HG02938 (cell line): ENCODE measurements around the gene SCO1.
"Not testable (repeated sequence)": the region's sequence is repeated elsewhere in the genome, so short reads cannot be mapped to it uniquely, and the experiment has no call there.

Source experiments
- ATAC-seq: cut with Tn5 transposase; IDR thresholded peaks from one replicate; pipeline ENCODE4 v1.9.1; 2021; ENCODE audit warnings: mild to moderate bottlenecking, moderate library complexity; ENCODE audit not compliant: unreplicated experiment

Gene SCO1

GRCh38 chr17:10726196-10726595 is 28.9 kb upstream of the SCO1 start:
- no peak for ATAC-seq

DNA sequence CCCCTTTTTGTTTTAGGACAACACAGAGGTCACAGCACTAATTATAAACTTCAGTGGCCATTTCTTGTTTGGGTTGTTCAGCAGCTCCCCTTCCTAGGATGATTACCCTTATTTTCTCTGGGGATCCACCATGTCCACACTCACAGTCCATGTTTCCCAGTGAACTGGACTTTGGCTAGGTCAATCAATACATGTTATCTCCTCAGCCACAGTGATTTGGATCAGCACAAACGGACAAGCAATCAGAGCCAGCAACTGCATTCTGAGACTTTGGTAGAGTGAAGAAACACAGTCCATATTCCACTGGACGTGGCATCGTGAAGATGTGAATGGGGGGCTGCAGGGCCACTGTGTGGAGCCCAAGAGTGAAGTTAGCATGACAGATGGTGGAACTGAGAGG is 27.9 kb upstream of the SCO1 start:
- no peak for ATAC-seq

- ATAC-seq, result no peak
Measured at GRCh38 chr17:10724546-10725195, 27.3 kb upstream of the SCO1 start.

DNA sequence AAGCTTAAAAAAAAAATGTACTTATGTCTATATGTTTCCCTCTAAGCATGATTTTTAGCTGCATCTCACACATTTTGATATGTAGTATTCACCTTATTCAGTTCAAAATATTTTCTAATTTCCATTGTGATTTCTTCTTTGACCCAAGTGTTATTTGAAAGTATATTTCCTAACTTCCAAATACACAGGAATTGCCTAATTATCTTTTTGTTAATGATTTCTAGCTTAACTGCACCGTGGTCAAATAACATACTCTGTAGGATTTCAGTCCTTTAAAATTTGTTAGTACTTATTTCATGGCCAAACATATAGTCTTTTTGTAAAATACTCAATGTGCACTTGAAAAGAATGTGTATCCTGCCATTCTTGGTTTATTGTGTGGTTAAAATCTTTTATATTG is 21.2 kb upstream of the SCO1 start:
- no peak for ATAC-seq

- no peak for ATAC-seq
Measured at GRCh38 chr17:10716218-10716617, 18.9 kb upstream of the SCO1 start.

DNA sequence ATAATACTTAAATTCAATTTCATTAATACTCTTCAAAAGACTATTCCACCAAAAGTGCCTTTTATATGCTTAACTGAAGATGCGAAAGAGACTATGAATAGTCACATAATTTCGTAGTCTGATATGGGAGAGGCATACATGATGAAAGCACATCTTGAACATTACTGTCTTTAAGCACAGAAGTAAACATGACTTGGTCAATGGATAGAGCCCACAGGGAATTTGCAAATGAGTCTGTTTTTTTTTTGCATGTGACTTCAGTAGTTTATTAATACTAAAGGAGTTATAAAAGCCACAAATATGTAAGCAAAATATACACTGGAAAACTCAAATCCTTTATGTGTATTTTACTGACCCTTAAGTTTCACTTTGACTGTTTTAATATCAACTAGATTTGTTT is 16.0 kb upstream of the SCO1 start:
- ATAC-seq, result no peak

DNA sequence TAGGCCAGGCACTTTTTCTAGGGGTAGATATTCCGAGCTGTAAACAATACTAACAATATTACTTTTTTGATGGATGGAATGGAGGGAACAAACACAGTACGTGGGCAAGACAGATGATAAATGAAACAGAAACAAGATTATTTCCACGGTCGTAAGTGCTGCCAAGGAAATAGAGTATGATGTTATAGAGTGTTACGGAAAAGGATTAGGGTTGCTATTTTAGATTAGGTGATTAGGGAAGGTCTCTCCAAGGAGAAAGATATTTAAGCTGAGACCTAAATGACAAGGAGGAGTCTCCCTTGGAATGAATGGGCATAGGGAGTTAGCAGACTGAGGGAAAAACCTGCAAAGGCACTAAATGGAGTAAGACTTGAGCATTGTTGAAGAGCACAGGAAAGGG is 8.4 kb upstream of the SCO1 start:
- ATAC-seq, result no peak

- ATAC-seq, result no peak
Measured at GRCh38 chr17:10702574-10702973, 5.2 kb upstream of the SCO1 start.

- ATAC-seq, result no peak
Measured at GRCh38 chr17:10699856-10700255, 2.5 kb upstream of the SCO1 start.

GRCh38 chr17:10698096-10698818 is 924 bp upstream of the SCO1 start:
- no peak for ATAC-seq

GRCh38 chr17:10695875-10696407 is 1.4 kb downstream of the SCO1 start:
- not testable (repeated sequence) for ATAC-seq

DNA sequence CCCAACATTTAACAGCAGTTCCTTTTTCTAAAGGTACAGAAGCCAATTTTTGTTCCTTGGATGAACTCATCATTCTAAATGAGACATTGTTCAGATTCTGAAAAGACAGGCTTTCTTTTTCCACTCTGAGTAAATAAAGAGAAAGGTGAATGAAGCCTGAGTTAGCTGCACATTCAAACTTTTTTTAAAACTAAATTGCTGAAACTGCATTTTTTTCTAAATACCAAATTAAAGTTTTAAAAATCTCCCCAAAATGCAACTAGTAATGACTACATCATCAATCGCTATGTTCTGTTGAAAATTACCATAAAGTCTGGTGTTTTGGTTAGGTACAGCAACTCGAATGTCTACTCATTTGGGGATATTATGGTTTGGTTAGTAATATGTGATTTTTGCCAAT is 9.8 kb downstream of the SCO1 start:
- ATAC-seq, result no peak

DNA sequence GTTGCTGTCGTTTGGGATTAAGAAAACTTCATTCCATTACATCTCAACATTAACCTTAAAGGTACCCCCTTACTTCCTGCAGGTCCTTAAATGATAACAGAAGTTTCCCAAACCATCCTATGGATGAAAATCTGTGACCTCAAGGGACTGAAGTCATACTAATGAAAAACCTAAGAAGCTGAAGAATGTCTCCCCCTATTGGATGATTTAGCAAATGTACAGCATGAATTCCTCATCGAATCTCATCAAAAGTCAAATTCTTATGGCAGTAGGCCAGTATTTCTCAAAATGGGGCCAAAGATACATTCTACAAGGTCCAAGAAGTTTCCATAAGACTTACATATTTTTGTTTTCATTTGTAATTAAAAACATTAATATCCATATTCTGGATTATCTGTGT is 13.5 kb downstream of the SCO1 start:
- no peak for ATAC-seq

DNA sequence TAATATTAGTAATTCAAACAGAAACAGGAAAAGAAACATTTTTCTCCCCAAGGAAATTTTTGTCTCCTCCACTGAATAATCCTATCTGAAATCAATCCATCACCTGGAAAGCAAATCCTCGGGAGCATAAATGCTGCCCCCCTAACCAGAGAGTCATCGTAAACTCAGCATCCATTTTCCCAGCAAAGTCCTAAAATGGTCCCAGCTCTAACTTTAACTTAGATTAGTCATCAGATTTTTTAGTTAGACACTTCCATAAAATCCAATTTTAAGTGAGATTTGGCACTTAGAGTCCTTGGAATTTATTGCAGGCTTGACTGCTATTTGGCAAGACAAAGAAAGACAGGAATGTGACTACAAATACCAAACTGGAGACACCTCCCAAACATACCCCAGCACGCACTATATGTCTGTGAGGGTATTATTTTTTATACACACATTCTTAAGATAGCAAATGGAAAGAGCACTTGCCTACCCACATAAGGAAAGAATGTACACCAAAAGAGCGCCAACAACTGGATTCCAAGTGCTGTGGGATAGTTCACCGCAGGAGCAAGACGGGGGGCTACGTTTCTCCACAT is 15.4 kb downstream of the SCO1 start:
- no peak for ATAC-seq

GRCh38 chr17:10674704-10675103 is 22.6 kb downstream of the SCO1 start:
- ATAC-seq, result no peak

GRCh38 chr17:10673312-10673711 is 24.0 kb downstream of the SCO1 start:
- ATAC-seq, result no peak

DNA sequence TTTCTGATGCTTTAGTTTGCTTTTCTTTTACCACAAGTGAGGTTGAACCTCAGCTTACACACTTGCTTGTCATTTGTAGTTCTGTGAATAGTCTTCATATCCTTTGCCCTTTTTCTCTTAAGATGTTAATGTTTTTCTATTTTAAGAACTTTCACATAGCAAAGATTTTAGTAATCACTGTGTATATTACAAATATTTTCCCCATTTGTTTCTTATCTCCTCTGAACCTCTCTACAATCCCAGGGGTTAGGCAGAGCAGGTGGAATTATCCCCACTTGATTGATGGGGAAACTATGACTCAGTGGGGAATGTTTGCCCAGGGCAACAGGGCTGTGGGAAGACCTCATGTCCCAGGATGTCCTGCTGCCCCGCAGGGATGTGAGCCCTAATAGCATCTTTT is 28.6 kb downstream of the SCO1 start:
- ATAC-seq, result no peak

GRCh38 chr17:10666906-10667305 is 30.4 kb downstream of the SCO1 start:
- no peak for ATAC-seq

- no peak for ATAC-seq
Measured at GRCh38 chr17:10664571-10664970, 32.8 kb downstream of the SCO1 start.

DNA sequence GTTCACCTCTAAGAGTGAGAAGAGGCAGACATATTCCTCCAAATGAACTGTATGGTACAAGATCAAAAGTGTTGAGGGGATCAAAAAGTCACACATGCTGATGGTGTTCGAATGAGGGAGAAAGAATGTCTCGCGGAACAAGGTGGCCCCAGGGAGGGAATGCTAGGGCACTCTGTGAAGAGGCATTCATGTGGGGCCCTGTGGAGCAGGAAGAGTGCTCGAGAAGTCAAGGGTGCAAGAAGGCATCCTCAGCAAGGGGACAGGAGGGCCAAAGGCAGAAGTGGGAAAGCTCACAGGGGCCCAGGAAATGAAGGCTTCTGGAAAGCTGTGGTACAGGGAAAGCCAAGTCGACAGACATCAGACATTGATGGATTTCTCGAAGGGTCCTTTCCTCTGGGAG is 34.1 kb downstream of the SCO1 start:
- ATAC-seq, result no peak

- ATAC-seq, result no peak
Measured at GRCh38 chr17:10661437-10661836, 35.9 kb downstream of the SCO1 start.

DNA sequence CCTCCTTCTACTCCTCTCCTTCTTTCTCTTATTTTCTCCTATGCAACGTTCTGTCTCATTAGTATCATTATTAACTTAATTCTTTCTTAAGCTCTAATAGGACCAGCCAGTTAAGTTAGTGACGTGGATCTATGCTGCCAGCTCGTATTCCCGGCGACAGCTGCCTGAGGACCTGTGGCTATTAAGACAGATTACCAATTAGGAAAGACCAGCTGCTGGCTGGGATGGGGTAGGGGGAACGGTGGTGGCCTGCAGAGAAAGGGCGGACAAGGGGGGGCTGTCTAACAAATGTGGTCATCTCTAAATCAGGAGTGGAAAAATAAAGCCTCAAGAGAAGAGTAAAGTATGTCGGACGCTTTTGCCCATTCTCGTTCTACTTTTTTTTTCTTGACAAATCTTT is 39.5 kb downstream of the SCO1 start:
- no peak for ATAC-seq
